Measurements from ENCODE around the gene MYD88.

The MYD88 gene

GRCh38 chr3:38148311-38148882 is 9.9 kb downstream of the MYD88 start:
- peaks cover 0 to 4% of the 10 kb centered on the region in 2 donors for H3K9me3 ChIP-seq (ENCODE audit: control insufficient read depth in 2 of 2, low read length in 2 of 2)
- no peak overlapping the region for H3K27ac ChIP-seq (ENCODE audit: low read length)
- H3K27me3 ChIP-seq (ENCODE audit: control insufficient read depth in 1 of 2, insufficient read depth in 2 of 2, low read length in 2 of 2) = peaks cover 0 to 2% of the 10 kb centered on the region in 2 donors
- no peaks in the 10 kb centered on the region for H3K4me1 ChIP-seq (ENCODE audit: control insufficient read depth, insufficient read depth, low read length)
- no peak overlapping the region for H3K9ac ChIP-seq (ENCODE audit: low read length in 2 of 2)
- no peak overlapping the region for H3K4me3 ChIP-seq (ENCODE audit: low read length in 2 of 2)
- H3K36me3 ChIP-seq (ENCODE audit: control insufficient read depth in 2 of 2, insufficient read depth in 2 of 2, low read length in 2 of 2) = no peaks in the 10 kb centered on the region

DNA sequence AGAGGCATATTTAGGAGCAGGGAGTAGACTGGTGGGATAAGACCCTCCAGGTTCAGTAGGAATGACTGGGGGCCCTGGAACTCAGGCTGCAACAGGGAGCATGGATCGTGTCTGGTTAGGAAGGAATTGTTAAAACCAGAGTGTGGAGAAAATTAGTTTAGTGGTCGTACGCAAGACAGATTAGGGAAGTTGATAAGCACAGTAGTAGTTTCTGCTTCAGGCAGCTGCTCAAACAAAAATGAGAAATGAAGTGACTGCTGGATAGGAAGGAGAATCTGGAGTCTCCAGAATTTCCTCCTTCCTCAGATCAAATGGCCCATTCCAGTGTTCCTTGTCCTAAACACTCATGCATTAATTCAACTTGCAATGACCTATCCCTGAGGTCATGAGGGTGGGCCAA is 11.2 kb downstream of the MYD88 start:
- Histone ChIP-seq H3K9ac (ENCODE audit: low read length in 2 of 2) (no peak overlapping the region), H3K36me3 (ENCODE audit: control insufficient read depth in 2 of 2, insufficient read depth in 2 of 2, low read length in 2 of 2) (no peaks in the 10 kb centered on the region), H3K4me1 (ENCODE audit: control insufficient read depth, insufficient read depth, low read length) (no peaks in the 10 kb centered on the region), H3K9me3 (ENCODE audit: control insufficient read depth in 2 of 2, low read length in 2 of 2) (peaks cover 0 to 4% of the 10 kb centered on the region in 2 donors), H3K4me3 (ENCODE audit: low read length in 2 of 2) (no peak overlapping the region), H3K27me3 (ENCODE audit: control insufficient read depth in 1 of 2, insufficient read depth in 2 of 2, low read length in 2 of 2) (no peaks in the 10 kb centered on the region), H3K27ac (ENCODE audit: low read length) (no peak overlapping the region)

DNA sequence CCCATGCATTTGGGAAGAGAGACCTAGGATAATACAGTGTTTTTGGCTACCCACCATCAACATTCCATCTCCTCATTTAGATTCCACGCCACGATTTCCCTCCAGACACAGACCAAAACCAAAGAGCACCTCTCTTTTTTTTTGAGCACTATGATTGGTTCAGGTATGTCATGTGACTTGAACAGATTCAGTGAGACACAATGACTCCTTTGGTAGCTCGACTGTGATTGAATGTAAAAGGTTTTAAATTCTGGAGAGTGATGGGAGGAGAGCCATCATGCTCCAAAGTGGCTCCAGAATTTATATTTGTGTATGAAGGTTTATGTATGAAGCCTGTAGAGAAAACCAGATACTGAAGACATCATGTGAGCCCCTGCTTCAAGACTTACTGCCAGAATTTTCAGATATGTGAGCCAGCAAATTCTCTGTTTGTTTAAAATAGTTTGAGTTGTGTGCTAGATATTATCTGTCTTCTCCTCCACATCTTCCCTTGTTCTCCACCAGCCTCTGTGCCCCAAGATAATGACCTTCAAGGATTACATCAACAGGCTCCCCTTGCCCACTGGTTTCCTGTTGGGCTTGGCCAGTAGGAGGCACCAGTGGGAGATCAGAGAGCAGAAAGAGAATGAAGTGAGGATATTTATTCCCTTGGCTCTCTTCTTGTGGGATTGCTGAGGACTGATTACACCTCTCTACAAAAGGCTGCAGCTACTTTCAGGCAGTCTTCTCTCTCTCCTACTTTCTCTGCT is 12.5 kb downstream of the MYD88 start:
- H3K4me3 ChIP-seq (ENCODE audit: low read length in 2 of 2) = no peak overlapping the region
- no peak overlapping the region for H3K27ac ChIP-seq (ENCODE audit: low read length)
- H3K9me3 ChIP-seq (ENCODE audit: control insufficient read depth in 2 of 2, low read length in 2 of 2) = peaks cover 0 to 4% of the 10 kb centered on the region in 2 donors
- H3K4me1 ChIP-seq (ENCODE audit: control insufficient read depth, insufficient read depth, low read length) = no peaks in the 10 kb centered on the region
- no peaks in the 10 kb centered on the region for H3K36me3 ChIP-seq (ENCODE audit: control insufficient read depth in 2 of 2, insufficient read depth in 2 of 2, low read length in 2 of 2)
- H3K9ac ChIP-seq (ENCODE audit: low read length in 2 of 2) = no peak overlapping the region
- H3K27me3 ChIP-seq (ENCODE audit: control insufficient read depth in 1 of 2, insufficient read depth in 2 of 2, low read length in 2 of 2) = no peaks in the 10 kb centered on the region

GRCh38 chr3:38151667-38152265 is 13.3 kb downstream of the MYD88 start:
- Histone ChIP-seq H3K4me3 (ENCODE audit: low read length in 2 of 2) (no peak overlapping the region), H3K36me3 (ENCODE audit: control insufficient read depth in 2 of 2, insufficient read depth in 2 of 2, low read length in 2 of 2) (no peaks in the 10 kb centered on the region), H3K27me3 (ENCODE audit: control insufficient read depth in 1 of 2, insufficient read depth in 2 of 2, low read length in 2 of 2) (no peaks in the 10 kb centered on the region), H3K4me1 (ENCODE audit: control insufficient read depth, insufficient read depth, low read length) (no peaks in the 10 kb centered on the region), H3K9ac (ENCODE audit: low read length in 2 of 2) (no peak overlapping the region), H3K27ac (ENCODE audit: low read length) (no peak overlapping the region), H3K9me3 (ENCODE audit: control insufficient read depth in 2 of 2, low read length in 2 of 2) (no peaks in the 10 kb centered on the region)

GRCh38 chr3:38152609-38153008 is 14.1 kb downstream of the MYD88 start:
- Histone ChIP-seq H3K9ac (ENCODE audit: low read length in 2 of 2) (no peak overlapping the region), H3K36me3 (ENCODE audit: control insufficient read depth in 2 of 2, insufficient read depth in 2 of 2, low read length in 2 of 2) (no peaks in the 10 kb centered on the region), H3K27ac (ENCODE audit: low read length) (no peak overlapping the region), H3K4me3 (ENCODE audit: low read length in 2 of 2) (no peak overlapping the region), H3K9me3 (ENCODE audit: control insufficient read depth in 2 of 2, low read length in 2 of 2) (no peaks in the 10 kb centered on the region), H3K4me1 (ENCODE audit: control insufficient read depth, insufficient read depth, low read length) (no peaks in the 10 kb centered on the region), H3K27me3 (ENCODE audit: control insufficient read depth in 1 of 2, insufficient read depth in 2 of 2, low read length in 2 of 2) (no peaks in the 10 kb centered on the region)

- Histone ChIP-seq H3K9me3 (ENCODE audit: control insufficient read depth in 2 of 2, low read length in 2 of 2) (no peaks in the 10 kb centered on the region), H3K4me1 (ENCODE audit: control insufficient read depth, insufficient read depth, low read length) (no peaks in the 10 kb centered on the region), H3K27ac (ENCODE audit: low read length) (no peak overlapping the region), H3K4me3 (ENCODE audit: low read length in 2 of 2) (no peak overlapping the region), H3K9ac (ENCODE audit: low read length in 2 of 2) (no peak overlapping the region), H3K27me3 (ENCODE audit: control insufficient read depth in 1 of 2, insufficient read depth in 2 of 2, low read length in 2 of 2) (no peaks in the 10 kb centered on the region), H3K36me3 (ENCODE audit: control insufficient read depth in 2 of 2, insufficient read depth in 2 of 2, low read length in 2 of 2) (no peaks in the 10 kb centered on the region)
These were observed 14.8 kb downstream of the MYD88 start for GRCh38 chr3:38153221-38153620.

DNA sequence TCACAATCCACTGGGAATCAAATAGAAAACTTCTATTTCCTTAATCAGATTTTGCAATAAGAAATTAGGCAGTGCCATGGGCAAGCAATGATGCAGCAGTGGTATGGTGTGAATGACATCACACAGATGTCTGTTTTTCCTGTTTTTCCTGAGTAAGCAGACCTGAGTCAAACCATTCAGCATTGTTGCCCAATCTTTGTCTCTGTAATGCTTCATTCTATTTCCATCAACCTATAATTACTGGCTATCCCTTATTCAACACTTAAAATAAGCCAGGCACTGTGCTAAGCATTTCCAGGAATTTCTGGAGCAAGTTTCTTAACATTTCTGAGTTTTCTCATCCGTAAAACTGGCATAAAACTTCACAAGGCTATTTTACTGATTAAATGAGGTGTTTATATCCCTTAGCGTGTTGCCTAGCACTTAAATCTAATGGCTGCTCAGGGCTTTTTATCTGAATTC is 15.6 kb downstream of the MYD88 start:
- Histone ChIP-seq H3K27ac (ENCODE audit: low read length) (no peak overlapping the region), H3K9ac (ENCODE audit: low read length in 2 of 2) (no peak overlapping the region), H3K4me3 (ENCODE audit: low read length in 2 of 2) (no peak overlapping the region), H3K36me3 (ENCODE audit: control insufficient read depth in 2 of 2, insufficient read depth in 2 of 2, low read length in 2 of 2) (no peaks in the 10 kb centered on the region), H3K9me3 (ENCODE audit: control insufficient read depth in 2 of 2, low read length in 2 of 2) (no peaks in the 10 kb centered on the region), H3K4me1 (ENCODE audit: control insufficient read depth, insufficient read depth, low read length) (no peaks in the 10 kb centered on the region), H3K27me3 (ENCODE audit: control insufficient read depth in 1 of 2, insufficient read depth in 2 of 2, low read length in 2 of 2) (no peaks in the 10 kb centered on the region)

- no peak overlapping the region for H3K27ac ChIP-seq (ENCODE audit: low read length)
These were observed 16.3 kb downstream of the MYD88 start for GRCh38 chr3:38154625-38155255.

DNA sequence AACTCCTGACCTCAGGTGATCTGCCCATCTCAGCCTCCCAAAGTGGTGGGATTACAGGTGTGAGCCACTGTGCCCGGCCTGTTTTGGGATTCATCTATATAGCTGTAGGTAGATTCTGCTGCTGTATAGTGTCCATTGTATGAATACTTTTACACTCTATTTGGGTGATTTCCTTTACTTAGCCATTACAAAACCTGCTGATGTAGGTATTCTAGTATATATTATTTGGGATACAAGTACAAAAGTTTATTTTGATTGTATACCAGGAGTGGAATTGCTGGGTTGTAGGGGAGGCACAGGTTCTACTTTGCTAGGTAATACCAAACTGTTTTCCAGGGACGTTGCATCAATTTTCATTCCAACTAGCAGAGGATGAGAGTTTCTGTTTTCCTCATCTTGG is 17.4 kb downstream of the MYD88 start:
- H3K36me3 ChIP-seq (ENCODE audit: control insufficient read depth in 2 of 2, insufficient read depth in 2 of 2, low read length in 2 of 2) = no peaks in the 10 kb centered on the region
- H3K4me3 ChIP-seq (ENCODE audit: low read length in 2 of 2) = no peak overlapping the region
- H3K9ac ChIP-seq (ENCODE audit: low read length in 2 of 2) = no peak overlapping the region
- H3K9me3 ChIP-seq (ENCODE audit: control insufficient read depth in 2 of 2, low read length in 2 of 2) = no peaks in the 10 kb centered on the region
- H3K27me3 ChIP-seq (ENCODE audit: control insufficient read depth in 1 of 2, insufficient read depth in 2 of 2, low read length in 2 of 2) = no peaks in the 10 kb centered on the region
- no peak overlapping the region for H3K27ac ChIP-seq (ENCODE audit: low read length)
- no peaks in the 10 kb centered on the region for H3K4me1 ChIP-seq (ENCODE audit: control insufficient read depth, insufficient read depth, low read length)

More at GRCh38 chr3:38154625-38155255, 16.3 kb downstream of the MYD88 start:
- no peaks in the 10 kb centered on the region for H3K27me3 ChIP-seq (ENCODE audit: control insufficient read depth in 1 of 2, insufficient read depth in 2 of 2, low read length in 2 of 2)
- H3K4me3 ChIP-seq (ENCODE audit: low read length in 2 of 2) = no peak overlapping the region
- no peak overlapping the region for H3K9ac ChIP-seq (ENCODE audit: low read length in 2 of 2)
- no peaks in the 10 kb centered on the region for H3K9me3 ChIP-seq (ENCODE audit: control insufficient read depth in 2 of 2, low read length in 2 of 2)
- no peaks in the 10 kb centered on the region for H3K4me1 ChIP-seq (ENCODE audit: control insufficient read depth, insufficient read depth, low read length)
- no peaks in the 10 kb centered on the region for H3K36me3 ChIP-seq (ENCODE audit: control insufficient read depth in 2 of 2, insufficient read depth in 2 of 2, low read length in 2 of 2)

- no peaks in the 10 kb centered on the region for H3K27me3 ChIP-seq (ENCODE audit: control insufficient read depth in 1 of 2, insufficient read depth in 2 of 2, low read length in 2 of 2)
- no peaks in the 10 kb centered on the region for H3K36me3 ChIP-seq (ENCODE audit: control insufficient read depth in 2 of 2, insufficient read depth in 2 of 2, low read length in 2 of 2)
- no peak overlapping the region for H3K4me3 ChIP-seq (ENCODE audit: low read length in 2 of 2)
- H3K9ac ChIP-seq (ENCODE audit: low read length in 2 of 2) = no peak overlapping the region
- no peaks in the 10 kb centered on the region for H3K4me1 ChIP-seq (ENCODE audit: control insufficient read depth, insufficient read depth, low read length)
- no peak overlapping the region for H3K27ac ChIP-seq (ENCODE audit: low read length)
- no peaks in the 10 kb centered on the region for H3K9me3 ChIP-seq (ENCODE audit: control insufficient read depth in 2 of 2, low read length in 2 of 2)
These were observed 18.7 kb downstream of the MYD88 start for GRCh38 chr3:38157117-38157516.

Measured in stomach smooth muscle (tissue), 2 donors.